Measurements from ENCODE around the gene EPG5.
A peak's percentile ranks its signal among the peaks of the same experiment; 100 is the strongest.
"Not testable (repeated sequence)": the region's sequence is repeated elsewhere in the genome, so short reads cannot be mapped to it uniquely, and the experiment has no call there.

EPG5 gene

GRCh38 chr18:45861926-45862325 is 105.2 kb downstream of the EPG5 start:
- DNase-seq: no peak

GRCh38 chr18:45860971-45861370 is 106.2 kb downstream of the EPG5 start:
- DNase-seq: no peak

GRCh38 chr18:45860492-45860891 is 106.6 kb downstream of the EPG5 start:
- DNase-seq: no peak

DNA sequence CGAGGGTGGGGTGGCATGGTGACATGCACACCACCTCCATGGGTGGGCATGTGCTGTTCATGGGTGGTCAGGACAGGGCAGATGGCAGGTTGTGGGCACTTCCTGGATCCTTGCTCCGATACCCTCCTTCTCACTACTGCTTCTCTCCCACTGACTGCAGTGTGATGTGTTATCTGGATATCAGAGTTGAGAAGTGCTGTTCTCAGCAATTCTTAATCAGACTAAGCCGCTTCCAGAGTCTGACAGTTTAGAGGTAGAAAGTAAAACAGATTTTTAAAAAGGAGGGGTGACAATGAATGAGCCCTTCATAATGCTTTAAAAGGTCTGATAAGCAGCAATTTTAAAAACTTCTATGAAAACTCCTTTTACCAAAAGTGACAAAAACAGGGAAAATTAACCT is 107.8 kb downstream of the EPG5 start:
- no peak for DNase-seq

DNA sequence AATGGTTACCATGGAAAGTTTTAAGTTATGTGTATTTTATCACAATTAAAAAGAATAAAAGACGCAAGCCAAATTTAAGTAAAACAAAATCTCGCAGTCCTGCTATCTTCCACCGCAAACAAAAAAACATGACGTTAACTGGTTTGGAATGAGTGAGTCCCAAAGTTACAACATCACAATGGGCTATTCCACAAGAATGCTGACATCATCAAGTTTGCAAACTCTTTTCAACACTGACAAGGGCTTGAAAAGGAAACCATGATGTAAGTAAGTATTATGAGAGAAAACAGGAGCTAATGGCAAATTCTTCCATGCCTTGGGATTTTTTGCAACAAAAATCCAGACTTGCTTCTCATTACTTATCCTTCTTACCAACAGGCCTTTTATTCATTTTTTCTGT is 110.6 kb downstream of the EPG5 start:
- DNase-seq: peak; percentile 36

DNA sequence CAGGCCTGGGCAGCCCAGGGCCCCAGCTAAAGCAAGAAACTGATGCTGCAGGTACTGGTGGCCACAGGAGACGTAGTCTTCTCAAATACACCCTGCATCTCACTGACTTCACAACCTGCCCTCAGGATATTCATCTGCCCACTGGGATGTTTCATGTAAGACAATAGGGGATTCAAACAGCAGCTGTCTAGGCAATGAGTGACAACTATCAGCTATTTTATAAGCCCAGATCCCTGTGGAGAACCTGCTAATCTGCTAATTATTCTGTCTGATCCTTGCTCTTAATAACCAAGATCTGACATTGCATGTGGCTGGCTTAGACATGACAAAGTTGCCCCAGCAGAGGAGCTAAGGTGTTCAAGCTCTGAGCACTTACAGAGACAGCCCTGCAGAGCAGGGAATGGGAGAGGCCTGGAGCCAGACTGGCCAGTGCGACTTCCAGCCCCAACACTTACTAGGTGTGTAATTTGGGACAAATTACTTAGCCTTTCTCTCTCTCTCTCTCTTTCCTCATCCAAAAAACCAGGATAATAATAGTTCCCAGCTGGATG is 113.0 kb downstream of the EPG5 start:
- no peak for DNase-seq

DNA sequence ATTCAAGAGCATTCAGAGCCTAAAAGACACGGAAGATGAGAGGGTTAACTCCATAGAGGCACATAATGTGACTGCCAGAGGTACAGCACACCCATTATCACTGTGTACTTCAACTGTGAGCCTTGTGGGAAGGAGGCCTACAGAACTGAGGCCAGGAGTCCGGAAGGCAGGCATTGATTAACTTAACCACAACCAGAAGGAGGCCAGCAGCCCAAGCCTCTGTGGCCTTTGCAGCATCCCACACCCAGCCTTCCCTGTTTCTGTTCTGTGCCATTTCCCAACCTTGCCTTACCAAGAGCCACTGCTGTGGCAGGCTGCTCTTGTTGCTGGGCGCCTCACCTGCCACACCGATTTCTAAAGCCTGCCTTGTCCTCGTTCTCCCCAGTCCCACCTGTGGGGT is 114.5 kb downstream of the EPG5 start:
- DNase-seq: no peak

GRCh38 chr18:45851161-45851925 is 115.8 kb downstream of the EPG5 start:
- DNase-seq: no peak

DNA sequence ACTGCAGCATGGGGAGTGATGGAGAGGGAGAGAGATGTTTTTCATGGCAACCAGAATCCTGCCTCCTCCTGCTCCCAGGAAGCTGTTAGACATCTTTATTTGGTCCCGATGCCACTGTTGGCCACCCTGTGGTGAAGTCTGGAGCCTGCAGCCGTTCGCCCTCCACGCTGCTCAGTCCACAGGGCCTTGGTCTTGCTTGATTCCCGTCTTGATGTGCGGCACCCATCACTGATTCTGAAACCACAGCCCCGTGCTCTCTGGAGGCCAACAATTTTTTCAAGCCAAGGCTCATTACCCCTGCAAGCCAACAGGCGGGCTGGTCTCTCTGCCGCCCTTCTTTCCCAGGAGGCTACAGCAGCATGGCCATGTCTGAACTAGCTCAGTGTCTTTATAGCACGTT is 117.1 kb downstream of the EPG5 start:
- peak; percentile 20 for DNase-seq

DNA sequence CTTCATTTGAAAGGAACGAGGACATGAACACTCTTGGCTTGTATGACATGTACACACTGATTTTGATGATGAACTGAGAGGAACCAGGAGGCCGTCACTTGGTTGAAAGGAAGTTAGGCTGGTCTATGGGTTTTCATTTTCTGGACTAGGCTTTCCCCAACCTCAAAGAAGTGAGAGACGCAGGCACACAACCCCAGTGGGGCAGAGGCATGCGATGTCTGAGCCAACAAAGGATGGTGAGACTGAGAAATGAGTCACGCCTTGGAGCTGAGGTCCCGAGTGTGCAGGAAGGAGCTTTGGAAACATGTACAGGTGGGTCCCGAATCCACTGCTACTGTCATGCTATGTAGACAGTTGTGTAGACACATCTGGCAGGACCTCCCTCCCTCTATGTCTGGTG is 117.6 kb downstream of the EPG5 start:
- DNase-seq: no peak

GRCh38 chr18:45848643-45849042 is 118.5 kb downstream of the EPG5 start:
- DNase-seq: not testable (repeated sequence)

- DNase-seq: no peak
Measured at GRCh38 chr18:45847119-45847518, 120.0 kb downstream of the EPG5 start.

- DNase-seq: no peak
Measured at GRCh38 chr18:45845410-45845809, 121.7 kb downstream of the EPG5 start.

DNA sequence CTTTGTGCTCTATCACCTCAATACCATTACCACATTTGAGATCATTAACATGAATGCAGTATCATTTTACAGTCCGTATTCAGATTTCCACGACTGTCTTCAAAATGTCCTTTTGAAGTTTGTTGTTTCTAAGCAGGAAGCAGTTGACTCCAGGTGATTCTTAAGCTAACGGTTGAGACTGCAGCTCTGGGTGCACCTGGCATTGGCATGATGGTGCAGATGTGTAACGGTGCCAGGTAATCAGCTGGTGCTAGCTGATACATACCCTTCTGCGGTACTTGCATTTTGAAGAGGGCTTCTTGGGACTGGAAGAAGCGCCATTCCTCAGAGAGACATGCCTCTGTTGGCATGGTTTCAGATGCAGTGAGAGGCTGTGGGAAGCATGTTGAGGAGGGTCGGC is 122.2 kb downstream of the EPG5 start:
- DNase-seq: no peak

DNA sequence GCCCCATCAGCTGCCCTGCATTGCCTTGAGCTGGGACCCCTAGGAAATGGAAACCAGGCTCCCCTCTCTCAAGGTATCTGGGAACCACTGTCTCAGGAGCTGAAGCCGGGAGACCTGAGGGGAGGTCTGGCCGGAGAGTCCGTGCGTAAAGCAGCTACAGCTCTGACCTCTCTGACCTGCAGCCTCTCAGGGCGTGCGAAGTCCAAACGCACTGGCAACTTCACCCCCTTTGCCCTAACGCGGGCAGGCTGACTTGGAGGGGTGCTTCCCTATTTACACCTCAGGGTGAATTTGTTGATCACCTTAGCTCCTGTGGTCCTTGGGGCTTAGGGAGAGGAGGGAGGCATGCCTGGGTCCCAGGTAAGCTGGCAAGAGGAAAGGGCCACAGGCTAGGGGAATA is 124.1 kb downstream of the EPG5 start:
- DNase-seq: no peak

- DNase-seq: no peak
Measured at GRCh38 chr18:45841765-45842442, 125.2 kb downstream of the EPG5 start.

- no peak for DNase-seq
Measured at GRCh38 chr18:45841060-45841764, 125.9 kb downstream of the EPG5 start.

- peak; percentile 69 for DNase-seq
Measured at GRCh38 chr18:45839414-45840395, 127.4 kb downstream of the EPG5 start.

GRCh38 chr18:45838302-45839070 is 128.6 kb downstream of the EPG5 start:
- DNase-seq: no peak

DNA sequence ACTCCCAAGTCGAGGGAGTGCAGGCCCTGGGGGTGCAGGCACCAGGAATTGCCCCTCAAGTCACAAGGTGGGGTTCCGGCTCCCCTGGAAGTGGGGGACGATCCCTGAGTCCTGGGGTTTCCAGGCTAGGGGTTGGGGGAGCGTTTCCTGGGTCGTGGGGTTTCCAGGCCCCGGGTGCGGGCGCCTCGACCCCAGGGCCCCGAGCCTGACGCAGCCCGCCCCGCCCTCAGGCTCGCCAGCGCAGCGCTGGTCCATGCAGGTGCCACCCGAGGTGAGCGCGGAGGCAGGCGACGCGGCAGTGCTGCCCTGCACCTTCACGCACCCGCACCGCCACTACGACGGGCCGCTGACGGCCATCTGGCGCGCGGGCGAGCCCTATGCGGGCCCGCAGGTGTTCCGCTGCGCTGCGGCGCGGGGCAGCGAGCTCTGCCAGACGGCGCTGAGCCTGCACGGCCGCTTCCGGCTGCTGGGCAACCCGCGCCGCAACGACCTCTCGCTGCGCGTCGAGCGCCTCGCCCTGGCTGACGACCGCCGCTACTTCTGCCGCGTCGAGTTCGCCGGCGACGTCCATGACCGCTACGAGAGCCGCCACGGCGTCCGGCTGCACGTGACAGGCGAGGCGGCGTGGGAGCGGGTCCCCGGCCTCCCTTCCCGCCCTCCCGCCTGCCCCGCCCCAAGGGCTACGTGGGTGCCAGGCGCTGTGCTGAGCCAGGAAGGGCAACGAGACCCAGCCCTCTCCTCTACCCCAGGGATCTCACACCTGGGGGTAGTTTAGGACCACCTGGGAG is 129.7 kb downstream of the EPG5 start:
- DNase-seq: no peak

Data from HCEC 1CT (cell line).